GM21528 (cell line): ENCODE results near the gene ALG2.
A peak's percentile ranks its signal among the peaks of the same experiment; 100 is the strongest.
"Not testable (repeated sequence)": the region's sequence is repeated elsewhere in the genome, so short reads cannot be mapped to it uniquely, and the experiment has no call there.

Experiments
- ATAC-seq: cut with Tn5 transposase; IDR thresholded peaks from one replicate; pipeline ENCODE4 v1.9.1; 2021; ENCODE audit warnings: mild to moderate bottlenecking, moderate library complexity; ENCODE audit not compliant: unreplicated experiment, low FRiP score

Gene ALG2

DNA sequence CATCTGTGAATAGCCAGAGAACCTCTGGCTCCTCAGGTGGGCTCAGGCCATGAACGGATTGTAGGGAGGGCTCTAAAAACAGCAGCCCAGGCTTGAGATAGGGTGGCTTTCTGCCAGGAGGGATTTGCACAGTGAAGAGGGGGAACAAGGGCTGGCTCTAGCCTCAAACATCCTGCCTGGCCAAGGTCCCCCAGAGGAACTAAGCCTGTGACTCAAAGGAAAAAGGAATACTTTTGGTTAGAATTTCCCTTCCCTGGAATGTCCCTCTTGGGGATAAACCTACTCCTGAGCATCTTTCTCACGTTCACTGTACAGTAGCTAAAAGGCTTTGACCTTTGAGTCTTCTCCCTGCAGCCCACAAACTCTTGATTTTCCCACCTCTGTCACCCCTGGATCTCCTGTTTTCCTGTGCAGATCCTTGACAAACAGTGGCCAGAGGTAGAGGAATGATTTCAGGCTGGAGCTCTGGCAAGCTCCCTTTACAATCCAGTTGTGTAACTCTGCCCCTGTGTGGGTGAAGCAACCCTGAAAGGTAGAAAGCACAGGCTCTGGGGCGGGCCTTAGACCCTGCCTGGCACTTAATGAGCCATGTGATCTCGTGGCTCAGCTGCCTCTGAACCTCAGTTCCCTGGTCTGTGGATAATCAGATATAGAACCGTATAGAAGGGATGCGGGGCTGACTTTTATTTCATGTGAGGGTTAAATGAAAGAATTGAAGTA is 17.8 kb upstream of the ALG2 start:
- ATAC-seq: no peak

DNA sequence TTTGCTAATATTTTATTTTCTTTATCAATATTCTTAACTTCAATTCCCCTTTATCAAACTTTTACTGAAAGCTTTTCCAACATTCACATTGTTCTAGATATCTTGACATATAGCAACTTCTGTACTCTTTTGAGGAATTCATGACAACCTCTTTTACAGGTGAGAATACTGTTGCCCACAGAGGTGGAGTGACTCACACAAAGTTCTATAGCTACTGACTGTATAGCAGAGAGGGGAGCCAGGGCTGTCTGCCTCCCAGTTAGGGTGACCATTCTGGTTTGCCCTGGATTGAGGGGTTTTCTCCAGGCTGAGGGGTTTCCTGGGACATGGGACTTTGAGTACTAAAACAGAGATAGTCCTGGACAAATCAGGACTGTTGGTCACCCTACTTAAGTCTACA is 16.6 kb upstream of the ALG2 start:
- no peak for ATAC-seq

DNA sequence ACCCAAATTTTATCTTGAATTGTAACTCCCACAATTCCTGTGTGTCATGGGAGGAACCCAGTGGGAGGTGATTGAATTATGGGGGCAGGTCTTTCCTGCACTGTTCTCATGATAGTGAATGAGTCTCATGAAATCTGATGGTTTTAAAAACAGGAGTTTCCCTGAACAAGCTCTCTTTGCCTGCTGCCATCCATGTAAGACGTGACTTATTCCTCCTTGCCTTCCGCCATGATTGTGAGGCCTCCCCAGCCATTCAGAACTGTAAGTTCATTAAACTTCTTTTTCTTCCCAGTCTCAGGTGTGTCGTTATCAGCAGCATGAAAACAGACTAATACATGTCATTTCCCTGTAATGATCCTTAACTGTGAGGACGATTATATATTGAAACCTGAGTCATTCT is 16.1 kb upstream of the ALG2 start:
- ATAC-seq: not testable (repeated sequence)

DNA sequence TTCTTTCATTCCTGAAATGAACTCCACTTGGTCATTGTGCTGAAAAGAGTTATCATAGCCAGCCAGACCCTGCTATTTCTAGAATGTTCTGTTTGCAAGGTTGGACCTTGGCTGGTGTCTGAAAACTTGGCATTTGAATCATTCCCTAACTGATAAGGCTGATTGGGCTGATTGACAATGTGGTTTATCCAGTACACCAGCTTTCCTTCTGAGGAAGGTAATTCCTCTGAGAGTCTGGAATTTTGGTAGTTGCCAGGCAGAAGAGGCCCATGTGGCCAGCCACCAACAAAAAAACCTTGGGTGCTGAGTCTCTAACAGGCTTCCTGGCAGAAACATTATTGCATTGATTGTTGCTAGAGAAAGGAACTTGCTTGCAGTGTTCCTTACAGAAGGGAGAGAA is 15.6 kb upstream of the ALG2 start:
- no peak for ATAC-seq

DNA sequence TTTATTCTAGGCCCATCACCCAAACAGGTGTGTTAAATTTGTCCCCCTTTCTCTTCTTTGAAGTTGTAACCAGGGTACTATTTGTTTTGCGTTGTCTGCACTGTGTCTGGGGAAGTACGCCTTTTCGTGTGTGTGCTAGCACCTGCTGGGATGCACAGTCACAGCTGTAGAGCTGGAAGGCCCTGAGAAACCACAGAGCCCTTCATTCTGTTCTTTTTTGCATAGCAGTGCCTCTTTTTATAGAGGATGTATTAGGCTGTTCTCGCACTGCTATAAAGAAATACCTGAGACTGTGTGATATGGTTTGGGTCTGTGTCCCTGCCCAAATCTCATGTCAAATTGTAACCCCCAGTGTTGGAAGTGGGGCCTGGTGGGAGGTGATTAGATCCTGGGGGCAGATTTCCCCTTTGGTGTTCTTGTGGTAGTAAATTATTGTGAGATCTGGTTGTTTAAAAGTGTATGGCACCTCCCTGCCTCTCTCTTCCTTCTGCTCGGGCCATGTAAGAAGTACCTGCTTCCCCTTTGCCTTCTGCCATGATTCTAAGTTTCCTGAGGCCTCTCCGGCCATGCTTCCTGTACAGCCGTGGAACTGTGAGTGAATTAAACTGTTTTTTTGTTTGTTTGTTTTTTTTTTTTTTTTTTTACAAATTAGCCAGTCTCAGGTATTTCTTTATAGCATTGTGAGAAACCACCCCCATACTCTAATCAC is 14.3 kb upstream of the ALG2 start:
- ATAC-seq: peak; percentile 97

DNA sequence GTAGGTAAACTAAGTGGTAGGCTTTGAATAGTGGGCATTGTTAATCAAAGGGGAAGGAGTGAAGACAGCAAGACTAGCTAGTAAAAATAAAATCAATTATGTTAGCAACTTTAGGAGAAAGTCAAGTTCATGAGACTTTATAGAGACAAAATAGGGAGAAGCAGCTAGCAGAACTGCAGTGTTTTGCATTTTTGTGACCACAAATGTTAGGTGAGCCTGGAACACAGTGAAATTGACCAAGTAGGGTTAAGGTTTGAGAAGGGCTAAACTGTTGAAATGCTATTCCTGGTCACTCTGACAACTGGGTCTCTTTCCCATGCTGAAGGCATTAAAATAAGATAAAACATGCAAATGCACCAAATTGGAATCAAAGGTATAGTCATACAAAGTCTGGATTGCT is 13.3 kb upstream of the ALG2 start:
- ATAC-seq: no peak

DNA sequence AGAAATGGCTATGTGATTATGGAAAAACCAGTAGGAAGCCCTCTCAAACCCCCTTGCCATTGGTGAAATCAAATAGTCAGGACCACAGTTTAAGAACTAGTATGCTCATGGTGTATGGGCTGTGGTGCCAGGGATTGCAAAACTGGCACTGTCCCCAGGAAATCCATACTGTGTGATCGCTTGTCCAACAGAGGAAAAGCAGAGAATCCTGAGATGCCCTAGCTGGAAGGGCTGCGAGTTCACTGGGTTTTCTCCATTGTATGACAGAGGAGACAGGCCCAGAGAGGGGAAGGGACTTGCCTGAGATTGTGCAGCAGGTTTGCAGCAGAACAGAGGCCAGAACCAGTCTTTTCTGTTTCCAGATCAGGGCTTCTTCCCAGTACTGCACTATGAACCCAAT is 12.9 kb upstream of the ALG2 start:
- ATAC-seq: no peak

DNA sequence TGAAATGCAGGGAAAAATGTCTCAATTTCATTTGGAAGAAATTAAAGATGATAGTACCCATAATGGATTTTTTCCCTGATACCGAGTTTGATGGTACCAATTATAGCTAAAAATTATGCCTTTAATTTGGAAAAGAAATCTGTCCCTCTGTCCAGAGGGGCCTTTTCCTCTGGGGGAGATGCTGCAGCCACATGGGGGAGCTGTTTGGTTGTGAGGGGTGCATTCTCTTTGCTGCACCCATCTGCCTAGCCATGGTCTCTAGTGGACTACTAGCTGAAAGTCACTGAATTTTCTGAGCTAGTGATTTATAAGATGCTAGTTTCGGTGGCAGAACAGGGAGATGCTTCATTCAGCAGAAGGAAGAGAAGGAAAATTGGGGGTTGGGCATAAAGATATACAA is 10.0 kb upstream of the ALG2 start:
- no peak for ATAC-seq

DNA sequence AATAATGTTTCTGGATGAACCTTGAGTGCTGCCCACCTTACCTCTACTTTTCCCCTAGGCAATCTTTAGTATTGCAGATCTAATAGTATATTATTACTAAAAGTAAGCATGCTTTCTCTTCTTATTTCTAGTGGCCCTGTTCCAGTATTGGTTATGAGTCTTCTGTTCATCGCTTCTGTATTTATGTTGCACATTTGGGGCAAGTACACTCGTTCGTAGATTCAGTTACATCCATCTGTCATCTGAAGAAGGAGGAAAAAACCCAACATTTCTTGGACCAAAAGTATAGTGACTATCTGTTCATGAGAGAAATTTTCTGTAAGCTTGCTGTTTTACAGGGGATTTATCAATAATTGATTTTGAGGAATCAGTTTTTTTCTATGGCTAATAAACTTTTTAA is 8.5 kb upstream of the ALG2 start:
- ATAC-seq: no peak

DNA sequence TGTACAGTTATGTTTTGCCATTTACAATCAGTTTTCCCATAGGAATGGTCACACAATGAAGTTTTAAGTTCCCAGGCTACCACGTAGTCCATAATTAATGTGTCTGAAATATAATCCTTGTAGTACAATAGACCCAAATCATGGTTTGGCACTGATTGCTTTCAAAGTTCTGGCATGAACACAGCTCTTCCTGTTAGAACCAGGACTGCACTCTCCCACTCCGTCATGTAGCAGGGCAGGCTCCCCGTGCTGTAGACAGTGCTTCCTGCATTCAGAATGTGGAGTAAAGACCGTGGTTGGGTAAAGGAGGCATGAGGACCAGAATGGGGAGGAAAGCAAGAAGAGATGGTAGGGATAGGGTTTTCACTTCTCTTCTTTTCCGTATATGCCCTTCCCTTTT is 4.3 kb upstream of the ALG2 start:
- no peak for ATAC-seq

DNA sequence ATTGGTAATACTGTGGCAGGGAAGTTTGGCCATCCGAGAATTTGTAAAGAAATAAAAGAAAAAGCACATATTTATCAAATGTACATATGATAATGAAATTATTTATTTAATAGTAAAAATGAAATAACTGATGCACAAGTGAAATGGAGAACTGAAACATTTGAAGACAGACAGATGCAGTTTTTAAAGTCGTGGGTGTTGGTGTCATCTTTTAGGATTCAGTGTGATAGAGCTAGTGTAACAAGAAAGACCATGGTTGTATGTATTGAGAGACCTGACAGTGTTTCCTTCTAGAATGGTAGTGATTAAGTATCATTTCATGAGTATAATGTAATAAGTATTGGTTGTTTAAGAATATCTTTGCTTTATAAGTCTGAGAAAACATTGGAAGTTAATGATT is 2.7 kb upstream of the ALG2 start:
- ATAC-seq: no peak

DNA sequence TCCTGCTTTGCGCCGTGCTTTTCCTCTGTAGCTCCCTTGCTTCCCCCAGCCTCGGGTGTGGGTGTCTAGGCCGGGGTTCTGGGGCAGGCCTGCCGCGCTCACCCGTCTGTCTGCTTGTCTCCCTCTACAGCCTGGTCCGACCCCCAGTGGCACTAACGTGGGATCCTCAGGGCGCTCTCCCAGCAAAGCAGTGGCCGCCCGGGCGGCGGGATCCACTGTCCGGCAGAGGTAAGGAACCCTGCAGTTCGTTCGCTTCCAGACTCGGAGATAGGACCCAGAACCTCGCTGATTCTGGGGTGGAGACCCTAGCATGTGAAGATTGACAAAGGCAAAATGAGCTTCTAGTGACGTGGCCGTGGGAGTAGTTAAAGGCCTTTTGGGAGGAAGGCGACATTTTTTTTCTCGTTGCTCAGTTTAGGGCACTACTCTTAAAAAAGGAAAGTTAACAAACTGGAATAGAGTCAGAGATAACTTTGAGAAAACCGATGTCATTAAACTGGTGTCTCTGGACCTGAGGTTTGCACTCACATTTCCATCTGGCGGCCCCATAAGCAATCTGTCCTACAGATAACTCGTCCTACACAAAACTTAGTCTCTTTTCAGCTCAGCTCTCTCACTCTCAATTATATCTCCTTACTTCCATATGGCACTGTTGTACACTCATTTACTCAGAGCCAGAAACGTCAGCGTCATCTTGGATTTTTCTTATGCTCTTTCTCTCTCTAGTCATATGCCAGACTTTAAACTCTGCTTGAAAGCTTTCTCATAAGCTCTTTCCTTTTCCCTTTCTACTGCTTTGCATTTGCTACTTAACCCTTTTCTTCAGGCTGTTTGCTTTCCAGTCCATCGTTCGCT is 901 bp upstream of the ALG2 start:
- ATAC-seq: peak; percentile 20

DNA sequence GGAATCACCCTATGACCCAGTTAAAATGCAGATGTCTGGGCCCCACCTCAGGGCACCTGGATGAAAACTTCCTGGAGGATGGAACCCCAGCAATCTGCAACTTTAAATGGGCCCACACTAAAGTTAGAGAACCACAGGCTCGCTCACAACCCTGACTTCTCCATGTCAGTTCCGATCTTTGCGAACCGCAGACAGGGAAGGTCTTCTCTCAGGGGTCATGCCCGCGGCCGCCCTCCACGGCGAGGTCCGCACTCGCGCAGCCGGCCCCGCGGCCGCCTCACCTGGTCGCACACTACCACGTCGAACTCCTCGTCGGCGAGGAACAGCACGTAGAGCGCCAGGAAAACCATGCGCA is 499 bp downstream of the ALG2 start:
- no peak for ATAC-seq

DNA sequence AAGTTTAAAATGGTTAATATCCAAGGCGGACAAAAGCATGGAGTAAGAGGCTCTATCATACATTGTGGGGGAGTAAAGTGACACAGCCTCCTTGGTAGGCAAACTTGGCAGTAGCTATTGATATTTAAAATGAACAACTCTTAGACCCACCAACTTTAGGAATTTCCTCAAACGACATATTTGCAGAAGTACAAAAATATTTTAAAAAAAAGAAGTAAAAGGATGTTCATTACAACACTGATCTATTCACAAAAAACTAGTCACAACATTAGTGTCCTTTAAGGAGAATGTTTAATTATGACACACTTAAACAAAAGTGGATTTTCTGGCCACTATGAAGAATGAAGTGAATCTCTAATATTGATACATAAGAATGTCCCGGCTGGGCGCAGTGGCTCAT is 1.7 kb downstream of the ALG2 start:
- no peak for ATAC-seq

DNA sequence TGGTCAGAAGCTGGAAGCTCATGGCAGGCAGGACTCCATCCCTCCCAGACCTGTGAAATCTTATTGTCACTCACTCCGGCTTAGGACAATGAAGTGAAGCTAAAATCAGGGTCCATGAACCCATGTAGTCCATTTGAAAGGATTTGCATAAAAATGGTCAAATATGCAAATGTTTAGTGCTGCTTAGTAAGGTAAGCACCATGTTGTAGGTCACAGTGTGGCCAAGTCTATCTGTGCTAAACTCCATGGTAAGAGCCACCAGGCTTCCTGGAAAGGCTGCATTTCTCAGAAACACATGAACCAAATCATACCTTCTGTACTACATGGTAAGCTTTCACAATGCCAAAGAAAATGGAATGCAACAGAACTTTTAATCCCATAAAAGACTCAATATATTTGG is 5.7 kb downstream of the ALG2 start:
- ATAC-seq: no peak

DNA sequence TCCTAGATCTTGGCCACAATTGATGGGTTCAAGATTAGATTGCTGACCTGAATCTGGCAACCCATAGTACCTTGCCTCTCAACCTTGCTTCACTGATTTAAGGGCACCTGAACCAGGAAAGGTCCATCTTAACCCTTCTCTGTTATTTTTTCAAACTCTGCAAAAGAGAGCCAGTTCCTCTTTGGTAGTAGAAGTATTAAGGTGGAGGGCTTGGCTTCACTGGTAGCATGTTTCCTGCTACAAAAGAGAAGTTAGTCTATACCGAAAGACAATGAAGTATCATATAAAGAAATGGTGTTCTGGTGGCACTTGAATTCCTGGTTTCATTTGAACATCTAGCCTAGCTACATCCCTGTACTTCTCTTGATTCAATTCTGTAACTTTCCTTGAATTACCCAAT is 8.5 kb downstream of the ALG2 start:
- ATAC-seq: no peak

DNA sequence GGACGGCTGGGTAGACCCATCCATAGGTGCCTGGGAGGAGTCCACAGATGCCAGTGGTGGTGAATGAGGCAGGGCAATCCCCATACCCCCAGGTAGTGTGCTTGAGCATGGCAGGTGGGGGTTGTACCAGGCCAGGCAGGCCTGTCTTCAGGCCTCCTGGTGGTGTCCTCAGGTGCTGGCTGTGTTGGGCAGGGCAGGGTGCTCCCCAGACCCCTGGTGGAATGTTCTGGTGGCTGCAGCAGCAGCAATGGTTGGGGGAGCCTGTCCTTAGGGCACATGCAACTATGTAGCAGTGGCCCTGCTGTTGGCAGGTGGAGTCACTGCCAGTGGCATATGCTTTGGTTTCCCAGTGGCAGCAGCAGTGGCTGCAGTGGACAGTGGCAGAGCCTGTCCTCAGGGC is 10.0 kb downstream of the ALG2 start:
- no peak for ATAC-seq

DNA sequence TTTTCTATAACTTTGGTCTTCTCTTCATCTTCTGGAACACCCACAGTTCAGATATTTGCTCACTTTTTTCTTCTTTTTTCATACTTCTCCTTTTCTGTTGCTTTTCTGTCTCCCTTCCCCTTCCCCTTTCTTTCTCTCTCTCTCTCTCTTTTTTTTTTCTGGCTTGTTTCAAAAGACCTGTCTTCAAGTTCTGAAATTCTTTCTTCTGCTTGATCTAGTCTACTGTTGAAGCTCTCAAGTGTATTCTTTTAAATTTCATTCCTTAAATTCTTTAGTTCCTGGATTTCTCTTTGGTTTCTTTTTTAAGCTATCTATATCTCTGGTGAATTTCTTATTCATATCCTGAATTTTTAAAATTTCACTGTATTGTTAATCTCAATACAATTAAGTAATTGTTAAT is 11.2 kb downstream of the ALG2 start:
- ATAC-seq: no peak

DNA sequence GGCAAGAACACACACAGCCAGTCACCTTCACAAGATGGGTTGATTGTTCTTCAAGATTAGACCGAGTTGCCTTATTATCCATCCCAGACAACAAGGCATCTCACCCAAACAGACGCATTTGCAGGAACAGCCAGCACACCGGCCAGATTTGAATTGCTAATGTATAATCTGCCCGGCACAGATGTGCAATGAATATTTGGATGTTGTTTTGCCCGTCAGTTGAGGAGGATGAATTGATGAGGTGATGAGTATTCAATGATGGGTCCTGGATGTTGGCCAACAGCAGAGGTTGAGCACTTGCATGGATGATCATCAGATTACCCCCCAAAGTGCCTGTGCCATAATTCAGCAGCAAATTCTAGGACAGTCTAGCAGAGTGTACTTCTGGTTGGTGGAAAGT is 20.1 kb downstream of the ALG2 start:
- ATAC-seq: no peak

DNA sequence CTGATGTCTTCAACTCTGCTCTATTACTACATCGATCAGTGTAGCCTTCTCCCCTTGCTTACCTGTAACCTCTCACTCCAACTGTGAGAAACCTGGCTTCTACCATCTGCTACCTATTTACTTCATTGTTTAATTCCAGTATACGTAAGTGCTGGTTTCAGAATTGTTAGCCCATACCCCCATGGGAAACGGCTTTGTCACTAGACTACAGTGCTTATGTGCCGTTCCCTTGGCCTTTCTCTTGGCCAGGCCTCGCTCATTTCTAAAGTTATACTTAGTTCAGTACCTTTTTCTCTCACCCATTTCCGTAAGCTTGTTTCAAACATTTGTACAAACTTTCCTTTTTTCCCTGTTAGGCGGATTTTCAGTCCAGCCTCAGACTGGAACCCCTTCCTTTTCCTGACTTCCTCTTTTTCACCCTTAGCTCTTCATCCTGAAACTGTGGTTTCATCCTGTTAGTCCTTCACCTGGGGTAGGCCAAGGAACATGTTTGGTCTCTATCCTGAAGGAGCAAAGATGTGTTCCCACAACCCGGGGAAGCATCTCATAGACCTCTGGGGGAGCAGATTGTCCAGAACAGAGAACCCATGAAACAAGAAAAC is 21.7 kb downstream of the ALG2 start:
- ATAC-seq: no peak

DNA sequence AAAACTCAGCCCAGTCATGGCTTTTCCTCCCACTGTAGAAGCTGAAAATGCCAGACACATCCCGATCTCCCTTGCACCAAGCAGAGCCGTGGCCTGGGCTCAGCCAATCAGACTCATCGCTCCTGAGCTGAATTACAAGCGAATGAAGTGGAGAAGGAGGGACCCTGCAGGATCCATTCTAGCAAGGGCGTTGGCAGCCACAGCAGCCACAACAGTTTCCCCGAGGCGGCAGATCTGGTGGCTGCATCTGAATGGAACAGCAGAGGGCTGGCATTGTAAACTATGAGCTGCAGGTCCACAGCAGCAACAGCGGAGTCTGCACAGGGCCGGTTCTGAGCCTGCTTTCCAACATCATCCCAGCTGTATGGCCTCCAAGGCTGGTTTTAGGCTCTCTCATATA is 23.8 kb downstream of the ALG2 start:
- no peak for ATAC-seq
